Measurements from ENCODE around the gene RNF11. TPM values are rescaled to one million over a fixed set of nuclear protein-coding genes. Genes with fewer than 3 reads are reported as not detected.

Gene RNF11
- total RNA-seq = 54.5 and 81.4 TPM in 2 replicates

- H3K4me3 ChIP-seq (ENCODE audit: low read depth, low read length) = peak within 1 kb of the TSS; percentile 76
- peak; percentile 13 for DNase-seq (ENCODE audit: low read depth)
- TF ChIP-seq, protein P1, sequence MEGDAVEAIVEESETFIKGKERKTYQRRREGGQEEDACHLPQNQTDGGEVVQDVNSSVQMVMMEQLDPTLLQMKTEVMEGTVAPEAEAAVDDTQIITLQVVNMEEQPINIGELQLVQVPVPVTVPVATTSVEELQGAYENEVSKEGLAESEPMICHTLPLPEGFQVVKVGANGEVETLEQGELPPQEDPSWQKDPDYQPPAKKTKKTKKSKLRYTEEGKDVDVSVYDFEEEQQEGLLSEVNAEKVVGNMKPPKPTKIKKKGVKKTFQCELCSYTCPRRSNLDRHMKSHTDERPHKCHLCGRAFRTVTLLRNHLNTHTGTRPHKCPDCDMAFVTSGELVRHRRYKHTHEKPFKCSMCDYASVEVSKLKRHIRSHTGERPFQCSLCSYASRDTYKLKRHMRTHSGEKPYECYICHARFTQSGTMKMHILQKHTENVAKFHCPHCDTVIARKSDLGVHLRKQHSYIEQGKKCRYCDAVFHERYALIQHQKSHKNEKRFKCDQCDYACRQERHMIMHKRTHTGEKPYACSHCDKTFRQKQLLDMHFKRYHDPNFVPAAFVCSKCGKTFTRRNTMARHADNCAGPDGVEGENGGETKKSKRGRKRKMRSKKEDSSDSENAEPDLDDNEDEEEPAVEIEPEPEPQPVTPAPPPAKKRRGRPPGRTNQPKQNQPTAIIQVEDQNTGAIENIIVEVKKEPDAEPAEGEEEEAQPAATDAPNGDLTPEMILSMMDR (conservative IDR thresholded peaks at IDR 0.05; ENCODE audit: low read depth, low read length) = no peak
Observed at GRCh38 chr1:51235673-51236530, at the start of gene RNF11. TSS of gene RNF11 (plus strand) at chr1:51236273. CDS start at chr1:51236757, 484 bp downstream.

GRCh38 chr1:51188230-51188629 is 47.8 kb upstream of the RNF11 start:
- no peak overlapping the region for H3K4me3 ChIP-seq (ENCODE audit: low read depth, low read length)
- TF ChIP-seq, protein P1 (conservative IDR thresholded peaks at IDR 0.05; ENCODE audit: low read depth, low read length) = no peak
- no peak for DNase-seq (ENCODE audit: low read depth)

- peak; percentile 27 for DNase-seq (ENCODE audit: low read depth)
- no peak overlapping the region for H3K4me3 ChIP-seq (ENCODE audit: low read depth, low read length)
- TF ChIP-seq, protein P1 (conservative IDR thresholded peaks at IDR 0.05; ENCODE audit: low read depth, low read length) = peak; percentile 94
Observed at GRCh38 chr1:51189421-51190073, 46.5 kb upstream of the RNF11 start.

DNA sequence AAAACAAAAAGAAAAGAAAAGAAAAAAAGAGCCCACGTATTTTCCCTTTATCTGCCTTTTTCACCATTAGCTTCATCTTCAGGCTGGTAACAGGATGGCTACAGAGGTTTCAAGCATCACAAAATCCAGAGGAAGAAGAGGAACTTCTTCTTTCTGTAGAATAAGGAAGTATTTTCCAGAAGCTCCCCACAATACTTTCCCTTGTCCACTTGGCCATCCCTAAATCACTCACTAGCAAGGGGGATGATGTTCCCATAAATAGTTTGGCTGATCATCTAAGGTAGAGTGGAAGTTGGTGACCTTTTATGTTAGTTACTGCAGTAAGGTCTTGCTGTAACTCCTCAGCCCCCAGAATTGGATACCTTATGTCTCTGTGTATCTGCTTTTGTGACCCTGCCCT is 45.1 kb upstream of the RNF11 start:
- no peak overlapping the region for H3K4me3 ChIP-seq (ENCODE audit: low read depth, low read length)
- DNase-seq (ENCODE audit: low read depth) = no peak
- TF ChIP-seq, protein P1 (conservative IDR thresholded peaks at IDR 0.05; ENCODE audit: low read depth, low read length) = no peak

DNA sequence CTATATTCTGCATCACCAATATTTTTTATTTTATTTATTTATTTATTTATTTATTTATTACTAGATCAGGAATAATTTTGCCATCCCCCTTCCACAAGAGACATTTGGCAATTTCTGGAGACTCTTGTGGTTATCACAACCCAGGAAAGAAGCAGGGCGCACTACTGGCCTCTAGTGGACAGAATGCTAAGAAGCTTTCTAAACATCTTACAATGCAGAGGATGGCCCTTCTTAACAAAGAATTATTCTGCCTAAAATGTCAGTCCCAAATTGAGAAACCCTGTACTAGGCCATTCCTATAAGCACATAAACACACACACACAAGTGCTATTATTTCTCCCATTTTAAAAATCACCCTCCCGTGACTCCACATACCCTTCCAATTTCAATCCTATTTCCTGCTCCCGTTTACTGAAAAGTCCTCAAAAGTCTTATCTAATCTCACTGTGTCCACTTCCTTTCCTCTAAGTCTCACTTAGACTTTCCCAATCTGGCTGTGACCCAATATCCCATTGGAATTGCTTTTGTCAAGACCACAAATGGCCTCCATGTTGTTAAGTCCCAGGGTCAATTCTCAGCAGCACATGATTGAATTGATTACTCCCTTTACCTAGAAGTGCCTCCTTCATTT is 43.7 kb upstream of the RNF11 start:
- TF ChIP-seq, protein P1 (conservative IDR thresholded peaks at IDR 0.05; ENCODE audit: low read depth, low read length) = peak; percentile 94
- peak; percentile 10 for DNase-seq (ENCODE audit: low read depth)
- no peak overlapping the region for H3K4me3 ChIP-seq (ENCODE audit: low read depth, low read length)

GRCh38 chr1:51193564-51193963 is 42.5 kb upstream of the RNF11 start:
- TF ChIP-seq, protein P1 (conservative IDR thresholded peaks at IDR 0.05; ENCODE audit: low read depth, low read length) = no peak
- H3K4me3 ChIP-seq (ENCODE audit: low read depth, low read length) = no peak overlapping the region
- no peak for DNase-seq (ENCODE audit: low read depth)
